C4-2B (cell line): ENCODE results near the gene CEP57L1.

ENCODE experiments used
- ZFX ChIP-seq: fragments of 450-650 bp; IDR thresholded peaks from 2 replicates; pipeline ENCODE4 v1.6.1; 2017
- TF ChIP-seq, protein P1 (sequence below): fragments of 450-650 bp; conservative IDR thresholded peaks from 2 replicates; pipeline ENCODE4 v1.5.1; 2017; ENCODE audit warnings: mild to moderate bottlenecking

DNA sequence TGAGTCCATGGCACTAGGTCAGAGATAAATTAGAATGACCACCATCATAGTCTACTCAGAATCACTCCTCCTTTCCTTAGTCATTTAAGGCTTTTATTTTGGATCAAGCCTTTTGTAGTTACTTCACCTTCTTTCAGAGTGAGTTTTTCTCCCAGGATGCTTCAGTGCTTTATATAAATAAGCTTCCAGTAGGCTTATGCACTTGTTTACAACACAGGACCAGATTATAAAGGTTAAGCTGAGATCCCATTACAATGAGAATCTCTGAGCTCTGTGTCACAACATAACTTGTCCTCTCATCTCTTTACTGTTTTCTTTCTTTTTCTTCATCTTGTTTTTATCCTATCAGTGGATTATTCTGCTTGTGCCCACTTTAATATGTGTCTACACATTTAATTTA is 47.9 kb downstream of the CEP57L1 start:
- TF ChIP-seq, protein P1, sequence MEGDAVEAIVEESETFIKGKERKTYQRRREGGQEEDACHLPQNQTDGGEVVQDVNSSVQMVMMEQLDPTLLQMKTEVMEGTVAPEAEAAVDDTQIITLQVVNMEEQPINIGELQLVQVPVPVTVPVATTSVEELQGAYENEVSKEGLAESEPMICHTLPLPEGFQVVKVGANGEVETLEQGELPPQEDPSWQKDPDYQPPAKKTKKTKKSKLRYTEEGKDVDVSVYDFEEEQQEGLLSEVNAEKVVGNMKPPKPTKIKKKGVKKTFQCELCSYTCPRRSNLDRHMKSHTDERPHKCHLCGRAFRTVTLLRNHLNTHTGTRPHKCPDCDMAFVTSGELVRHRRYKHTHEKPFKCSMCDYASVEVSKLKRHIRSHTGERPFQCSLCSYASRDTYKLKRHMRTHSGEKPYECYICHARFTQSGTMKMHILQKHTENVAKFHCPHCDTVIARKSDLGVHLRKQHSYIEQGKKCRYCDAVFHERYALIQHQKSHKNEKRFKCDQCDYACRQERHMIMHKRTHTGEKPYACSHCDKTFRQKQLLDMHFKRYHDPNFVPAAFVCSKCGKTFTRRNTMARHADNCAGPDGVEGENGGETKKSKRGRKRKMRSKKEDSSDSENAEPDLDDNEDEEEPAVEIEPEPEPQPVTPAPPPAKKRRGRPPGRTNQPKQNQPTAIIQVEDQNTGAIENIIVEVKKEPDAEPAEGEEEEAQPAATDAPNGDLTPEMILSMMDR, result no peak
- no peak for TF ChIP-seq ZFX
